Astrocyte (in vitro differentiated cells and primary cell): ENCODE measurements around the gene NRG2. TPM values are rescaled to one million over a fixed set of nuclear protein-coding genes. Genes with fewer than 3 reads are reported as not detected.
A peak's percentile ranks its signal among the peaks of the same experiment; 100 is the strongest.

Experiments
- DNase-seq: peaks from one replicate; pipeline ENCODE4 v3.0.0-alpha.2; 2010; ENCODE audit warnings: low read depth
- FAIRE-seq: peaks from 2 replicates; lab custom pipeline; 2011; peaks lifted over from hg19 to GRCh38; lab: Jason Lieb, UNC
- H2AFZ ChIP-seq: 2 replicates; pipeline ENCODE4 v1.6.0; 2012; ENCODE audit warnings: low read depth, low read length, inconsistent platforms
- H3K27ac ChIP-seq: 2 replicates; pipeline ENCODE4 v1.5.1; 2011; ENCODE audit warnings: low read depth, low read length, inconsistent platforms
- H3K27me3 ChIP-seq: 2 replicates; pipeline ENCODE4 v1.6.0; 2011; ENCODE audit warnings: low read length, inconsistent platforms; ENCODE audit not compliant: insufficient read depth
- H3K36me3 ChIP-seq: 2 replicates; pipeline ENCODE4 v1.5.1; 2011; ENCODE audit warnings: low read length, inconsistent platforms; ENCODE audit not compliant: insufficient read depth
- H3K4me1 ChIP-seq: 2 replicates; pipeline ENCODE4 v1.5.1; 2011; ENCODE audit warnings: low read length, inconsistent platforms; ENCODE audit not compliant: insufficient read depth
- H3K4me2 ChIP-seq: 2 replicates; pipeline ENCODE4 v1.6.0; 2012; ENCODE audit warnings: low read length, inconsistent platforms
- H3K4me3 ChIP-seq: 2 replicates; pipeline ENCODE4 v1.5.1; 2011; ENCODE audit warnings: low read depth, mild to moderate bottlenecking, low read length, inconsistent platforms; ENCODE audit not compliant: insufficient read depth
- H3K79me2 ChIP-seq: 2 replicates; pipeline ENCODE4 v1.6.0; 2012; ENCODE audit warnings: mild to moderate bottlenecking, low read length, inconsistent platforms; ENCODE audit not compliant: insufficient read depth
- H3K9ac ChIP-seq: 2 replicates; pipeline ENCODE4 v1.6.0; 2012; ENCODE audit warnings: mild to moderate bottlenecking, low read length, inconsistent platforms
- H3K9me3 ChIP-seq: 2 replicates; pipeline ENCODE4 v1.5.1; 2012; ENCODE audit warnings: low read depth, mild to moderate bottlenecking, low read length, inconsistent platforms; ENCODE audit not compliant: insufficient read depth
- H4K20me1 ChIP-seq: 2 replicates; pipeline ENCODE4 v1.6.0; 2012; ENCODE audit warnings: low read length, inconsistent platforms; ENCODE audit not compliant: insufficient read depth
- H3K27ac Mint-ChIP-seq: one replicate; pipeline ENCODE4 v1.8.0; 2021; ENCODE audit warnings: mild to moderate bottlenecking, mixed read lengths; ENCODE audit not compliant: unreplicated experiment
- H3K27me3 Mint-ChIP-seq: one replicate; pipeline ENCODE4 v1.8.0; 2021; ENCODE audit warnings: low read depth, mixed read lengths; ENCODE audit not compliant: unreplicated experiment
- H3K36me3 Mint-ChIP-seq: one replicate; pipeline ENCODE4 v1.8.0; 2021; ENCODE audit warnings: low read depth, mixed read lengths; ENCODE audit not compliant: unreplicated experiment
- H3K4me1 Mint-ChIP-seq: one replicate; pipeline ENCODE4 v1.8.0; 2021; ENCODE audit warnings: low read depth, mixed read lengths; ENCODE audit not compliant: unreplicated experiment
- H3K4me3 Mint-ChIP-seq: one replicate; pipeline ENCODE4 v1.8.0; 2021; ENCODE audit warnings: mild to moderate bottlenecking, moderate library complexity, mixed read lengths; ENCODE audit not compliant: unreplicated experiment
- H3K9me3 Mint-ChIP-seq: one replicate; pipeline ENCODE4 v1.8.0; 2021; ENCODE audit warnings: mild to moderate bottlenecking, mixed read lengths; ENCODE audit not compliant: unreplicated experiment
- EZH2 ChIP-seq: IDR thresholded peaks from 2 replicates; pipeline ENCODE4 v1.6.1; 2012; ENCODE audit warnings: mild to moderate bottlenecking, low read length, inconsistent platforms; ENCODE audit not compliant: insufficient read depth
- total RNA-seq: library from RNA; stranded (reverse); gene quantifications from 2 replicates; pipeline ENCODE4 v1.2.1, GENCODE V29; 2021
- TF ChIP-seq, protein P1 (sequence below): IDR thresholded peaks from 2 replicates; pipeline ENCODE4 v1.5.1; 2011; ENCODE audit warnings: low read depth, mild to moderate bottlenecking, inconsistent platforms, low read length, moderate library complexity; ENCODE audit not compliant: insufficient read depth

Gene NRG2
- total RNA-seq, 1 donor from 2014 or later: 0.54 TPM

DNA sequence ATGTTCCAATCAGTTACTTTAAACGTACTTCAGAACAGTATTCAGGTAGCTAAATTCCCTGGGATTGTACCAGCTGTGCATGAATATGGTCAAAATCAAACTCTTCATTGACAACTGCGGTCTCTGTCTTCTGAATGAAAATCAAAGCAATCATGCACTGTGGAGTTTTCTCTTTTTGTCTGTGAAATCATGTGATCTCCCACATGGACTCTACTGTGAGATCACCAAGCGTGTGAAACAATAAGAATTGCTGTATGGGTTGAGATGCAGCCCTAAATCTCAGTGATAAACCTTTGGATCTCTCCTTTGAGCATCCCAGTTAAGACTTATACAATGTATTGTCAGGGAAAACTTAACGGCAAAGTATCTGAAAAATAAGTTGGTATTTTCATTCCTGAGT lies 6.1 kb downstream of the NRG2 start:
- no peak overlapping the region for H2AFZ ChIP-seq
- no peak overlapping the region for H3K4me2 ChIP-seq
- TF ChIP-seq, protein P1, sequence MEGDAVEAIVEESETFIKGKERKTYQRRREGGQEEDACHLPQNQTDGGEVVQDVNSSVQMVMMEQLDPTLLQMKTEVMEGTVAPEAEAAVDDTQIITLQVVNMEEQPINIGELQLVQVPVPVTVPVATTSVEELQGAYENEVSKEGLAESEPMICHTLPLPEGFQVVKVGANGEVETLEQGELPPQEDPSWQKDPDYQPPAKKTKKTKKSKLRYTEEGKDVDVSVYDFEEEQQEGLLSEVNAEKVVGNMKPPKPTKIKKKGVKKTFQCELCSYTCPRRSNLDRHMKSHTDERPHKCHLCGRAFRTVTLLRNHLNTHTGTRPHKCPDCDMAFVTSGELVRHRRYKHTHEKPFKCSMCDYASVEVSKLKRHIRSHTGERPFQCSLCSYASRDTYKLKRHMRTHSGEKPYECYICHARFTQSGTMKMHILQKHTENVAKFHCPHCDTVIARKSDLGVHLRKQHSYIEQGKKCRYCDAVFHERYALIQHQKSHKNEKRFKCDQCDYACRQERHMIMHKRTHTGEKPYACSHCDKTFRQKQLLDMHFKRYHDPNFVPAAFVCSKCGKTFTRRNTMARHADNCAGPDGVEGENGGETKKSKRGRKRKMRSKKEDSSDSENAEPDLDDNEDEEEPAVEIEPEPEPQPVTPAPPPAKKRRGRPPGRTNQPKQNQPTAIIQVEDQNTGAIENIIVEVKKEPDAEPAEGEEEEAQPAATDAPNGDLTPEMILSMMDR: no peak
- TF ChIP-seq EZH2: no peak
- H3K36me3 ChIP-seq: no peaks in the 10 kb centered on the region
- H3K9ac ChIP-seq: no peak overlapping the region
- no peak overlapping the region for H3K4me3 ChIP-seq
- no peaks in the 10 kb centered on the region for H4K20me1 ChIP-seq
- H3K36me3 Mint-ChIP-seq: peaks cover 2% of the 10 kb centered on the region
- FAIRE-seq (peak; percentile 45), DNase-seq (no peak)
- H3K4me1 ChIP-seq: peaks cover 3% of the 10 kb centered on the region
- no peak overlapping the region for H3K27ac Mint-ChIP-seq
- H3K27me3 ChIP-seq: no peaks in the 10 kb centered on the region
- H3K9me3 Mint-ChIP-seq: peaks cover 4% of the 10 kb centered on the region
- no peaks in the 10 kb centered on the region for H3K79me2 ChIP-seq
- H3K9me3 ChIP-seq: no peaks in the 10 kb centered on the region
- no peak overlapping the region for H3K27ac ChIP-seq
- peaks cover 2% of the 10 kb centered on the region for H3K4me1 Mint-ChIP-seq
- peaks cover 32% of the 10 kb centered on the region for H3K27me3 Mint-ChIP-seq
- no peak overlapping the region for H3K4me3 Mint-ChIP-seq

DNA sequence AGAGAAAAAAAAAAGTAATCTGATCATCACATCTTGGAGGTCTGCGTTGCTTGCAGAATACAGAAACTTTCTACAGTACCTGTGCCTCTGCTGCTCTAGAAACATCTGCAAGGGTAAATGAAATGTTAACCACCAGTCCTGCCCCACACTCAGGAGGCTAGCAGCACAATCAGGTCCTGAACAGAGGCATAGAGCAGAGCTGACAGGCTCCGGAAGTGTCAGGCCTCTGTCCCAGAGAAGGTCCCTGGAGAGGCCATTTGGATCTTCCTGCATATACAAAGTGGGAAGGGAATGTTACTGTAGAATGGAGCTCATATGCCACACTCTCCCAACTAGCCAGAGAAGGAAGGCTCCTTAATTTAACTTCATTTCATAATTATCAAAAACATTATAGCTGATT lies 7.2 kb downstream of the NRG2 start:
- Histone ChIP-seq H2AFZ (no peak overlapping the region), H3K4me2 (no peak overlapping the region), H3K36me3 (no peaks in the 10 kb centered on the region), H3K9ac (no peak overlapping the region), H3K4me3 (no peak overlapping the region), H3K79me2 (no peaks in the 10 kb centered on the region), H3K9me3 (no peaks in the 10 kb centered on the region), H3K27me3 (no peaks in the 10 kb centered on the region), H4K20me1 (no peaks in the 10 kb centered on the region), H3K27ac (no peak overlapping the region), H3K4me1 (no peaks in the 10 kb centered on the region)
- Mint-ChIP-seq H3K4me1 (no peaks in the 10 kb centered on the region), H3K9me3 (peaks cover 4% of the 10 kb centered on the region), H3K27ac (no peak overlapping the region), H3K4me3 (no peak overlapping the region), H3K27me3 (peaks cover 31% of the 10 kb centered on the region), H3K36me3 (peaks cover 2% of the 10 kb centered on the region)
- FAIRE-seq: no peak
- no peak for DNase-seq
- no peak for TF ChIP-seq EZH2

DNA sequence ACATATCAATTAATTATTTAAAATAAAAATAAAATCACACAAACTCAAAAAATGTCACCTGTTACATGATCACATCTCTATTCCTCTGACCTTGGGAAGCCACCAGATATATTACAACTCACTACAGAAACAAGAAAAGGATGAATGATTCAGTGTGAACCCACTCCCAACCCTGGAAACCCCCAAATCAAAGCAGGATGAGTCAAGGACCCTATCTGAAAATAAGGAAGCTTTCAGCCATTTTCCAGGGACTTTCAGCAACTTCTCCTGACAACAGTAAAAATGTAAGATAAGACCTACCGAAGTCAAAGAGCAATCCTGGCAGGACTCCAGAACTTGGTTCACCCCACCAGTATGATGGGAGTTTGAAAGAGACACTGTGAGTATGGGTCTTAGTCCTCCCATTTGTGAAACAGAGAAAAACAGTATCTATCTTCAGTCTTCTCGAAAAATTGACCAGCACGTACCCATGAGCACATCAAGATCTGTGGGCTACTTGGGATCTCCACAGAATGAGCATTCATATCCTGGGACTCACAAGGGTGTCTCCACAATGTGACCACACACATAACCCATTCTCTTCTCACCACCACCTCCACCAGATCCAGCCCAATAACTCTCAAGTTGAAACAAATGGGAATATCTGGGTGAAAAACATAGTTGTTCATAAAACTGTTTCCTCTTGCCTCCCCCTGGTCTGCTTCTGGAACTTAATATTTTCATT lies 9.9 kb downstream of the NRG2 start:
- Mint-ChIP-seq H3K4me1 (no peaks in the 10 kb centered on the region), H3K27ac (no peak overlapping the region), H3K36me3 (peaks cover 2% of the 10 kb centered on the region), H3K9me3 (peaks cover 4% of the 10 kb centered on the region), H3K4me3 (no peak overlapping the region), H3K27me3 (peaks cover 28% of the 10 kb centered on the region)
- TF ChIP-seq, protein P1: no peak
- no peak for TF ChIP-seq EZH2
- no peak overlapping the region for H3K27ac ChIP-seq
- H3K36me3 ChIP-seq: no peaks in the 10 kb centered on the region
- FAIRE-seq (no peak), DNase-seq (no peak)
- H3K27me3 ChIP-seq: peaks cover 3% of the 10 kb centered on the region
- H3K9ac ChIP-seq: no peak overlapping the region
- no peak overlapping the region for H3K4me3 ChIP-seq
- no peaks in the 10 kb centered on the region for H4K20me1 ChIP-seq
- H3K4me2 ChIP-seq: no peak overlapping the region
- no peaks in the 10 kb centered on the region for H3K79me2 ChIP-seq
- no peaks in the 10 kb centered on the region for H3K9me3 ChIP-seq
- H3K4me1 ChIP-seq: no peaks in the 10 kb centered on the region
- no peak overlapping the region for H2AFZ ChIP-seq
